HG02885 (cell line): ENCODE results near the gene PCDHGA7.
"Not testable (repeated sequence)": the region's sequence is repeated elsewhere in the genome, so short reads cannot be mapped to it uniquely, and the experiment has no call there.

Experiments
- ATAC-seq: cut with Tn5 transposase; IDR thresholded peaks from one replicate; pipeline ENCODE4 v1.9.1; 2021; ENCODE audit warnings: mild to moderate bottlenecking; ENCODE audit not compliant: unreplicated experiment, poor library complexity

PCDHGA7 gene

DNA sequence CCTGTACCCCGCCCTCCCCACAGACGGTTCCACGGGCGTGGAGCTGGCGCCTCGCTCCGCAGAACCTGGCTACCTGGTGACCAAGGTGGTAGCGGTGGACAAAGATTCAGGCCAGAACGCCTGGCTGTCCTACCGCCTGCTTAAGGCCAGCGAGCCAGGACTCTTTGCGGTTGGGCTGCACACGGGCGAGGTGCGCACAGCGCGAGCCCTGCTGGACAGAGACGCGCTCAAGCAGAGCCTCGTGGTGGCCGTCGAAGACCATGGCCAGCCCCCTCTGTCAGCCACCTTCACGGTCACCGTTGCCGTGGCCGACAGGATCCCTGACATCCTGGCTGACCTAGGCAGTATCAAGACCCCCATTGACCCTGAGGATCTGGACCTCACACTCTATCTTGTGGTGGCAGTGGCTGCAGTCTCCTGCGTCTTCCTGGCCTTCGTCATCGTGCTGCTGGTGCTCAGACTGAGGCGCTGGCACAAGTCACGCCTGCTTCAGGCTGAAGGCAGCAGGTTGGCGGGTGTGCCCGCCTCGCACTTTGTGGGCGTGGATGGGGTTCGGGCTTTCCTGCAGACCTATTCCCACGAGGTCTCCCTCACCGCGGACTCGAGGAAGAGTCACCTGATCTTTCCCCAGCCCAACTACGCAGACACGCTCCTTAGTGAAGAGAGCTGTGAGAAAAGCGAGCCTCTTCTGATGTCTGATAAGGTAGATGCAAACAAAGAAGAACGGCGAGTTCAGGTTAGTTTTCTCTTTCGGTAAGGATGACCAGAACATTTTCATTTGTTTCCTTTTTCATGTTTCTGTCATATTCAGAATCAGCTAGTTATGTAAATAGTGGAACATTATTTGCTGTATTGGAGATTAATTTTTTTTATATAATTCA, 16.3 kb upstream of the PCDHGA7 start:
- ATAC-seq = no peak

DNA sequence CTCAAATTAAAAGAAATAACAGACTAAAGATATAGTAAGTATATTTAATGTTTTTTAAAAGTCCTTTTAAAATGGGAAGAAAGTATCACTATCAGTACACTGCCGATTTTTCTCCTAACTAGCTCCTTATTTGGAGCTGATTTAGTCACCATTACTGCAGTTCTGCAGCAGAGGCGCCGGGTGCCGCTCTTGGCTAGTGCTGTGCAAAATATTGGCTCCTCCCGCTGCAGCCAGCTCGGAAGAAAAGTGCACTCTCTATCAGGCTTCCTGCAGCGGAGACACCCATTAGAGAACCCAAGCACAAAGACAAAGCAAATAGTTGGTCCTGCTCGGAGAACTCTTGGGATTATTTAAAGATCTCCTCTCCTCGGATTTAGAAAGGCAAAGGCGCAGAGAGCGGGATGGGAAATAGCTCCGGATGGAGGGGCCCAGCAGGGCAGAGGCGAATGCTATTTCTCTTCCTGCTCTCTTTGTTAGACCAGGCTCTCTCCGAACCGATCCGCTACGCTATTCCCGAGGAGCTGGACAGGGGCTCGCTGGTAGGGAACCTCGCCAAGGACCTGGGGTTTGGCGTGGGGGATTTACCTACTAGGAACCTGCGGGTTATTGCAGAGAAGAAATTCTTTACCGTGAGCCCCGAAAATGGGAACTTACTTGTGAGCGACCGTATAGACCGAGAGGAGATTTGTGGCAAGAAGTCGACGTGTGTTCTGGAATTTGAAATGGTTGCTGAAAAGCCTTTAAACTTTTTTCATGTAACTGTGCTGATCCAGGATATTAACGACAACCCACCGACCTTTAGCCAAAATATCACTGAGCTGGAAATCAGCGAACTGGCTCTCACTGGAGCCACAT, 12.3 kb upstream of the PCDHGA7 start, which contains the start of gene PCDHGB3:
Gene PCDHGB3, plus strand, starts transcription at position 249 of the 855 bp plus-strand sequence. Its CDS starts 153 bp downstream, at position 402.
- peak; percentile 97 for ATAC-seq

DNA sequence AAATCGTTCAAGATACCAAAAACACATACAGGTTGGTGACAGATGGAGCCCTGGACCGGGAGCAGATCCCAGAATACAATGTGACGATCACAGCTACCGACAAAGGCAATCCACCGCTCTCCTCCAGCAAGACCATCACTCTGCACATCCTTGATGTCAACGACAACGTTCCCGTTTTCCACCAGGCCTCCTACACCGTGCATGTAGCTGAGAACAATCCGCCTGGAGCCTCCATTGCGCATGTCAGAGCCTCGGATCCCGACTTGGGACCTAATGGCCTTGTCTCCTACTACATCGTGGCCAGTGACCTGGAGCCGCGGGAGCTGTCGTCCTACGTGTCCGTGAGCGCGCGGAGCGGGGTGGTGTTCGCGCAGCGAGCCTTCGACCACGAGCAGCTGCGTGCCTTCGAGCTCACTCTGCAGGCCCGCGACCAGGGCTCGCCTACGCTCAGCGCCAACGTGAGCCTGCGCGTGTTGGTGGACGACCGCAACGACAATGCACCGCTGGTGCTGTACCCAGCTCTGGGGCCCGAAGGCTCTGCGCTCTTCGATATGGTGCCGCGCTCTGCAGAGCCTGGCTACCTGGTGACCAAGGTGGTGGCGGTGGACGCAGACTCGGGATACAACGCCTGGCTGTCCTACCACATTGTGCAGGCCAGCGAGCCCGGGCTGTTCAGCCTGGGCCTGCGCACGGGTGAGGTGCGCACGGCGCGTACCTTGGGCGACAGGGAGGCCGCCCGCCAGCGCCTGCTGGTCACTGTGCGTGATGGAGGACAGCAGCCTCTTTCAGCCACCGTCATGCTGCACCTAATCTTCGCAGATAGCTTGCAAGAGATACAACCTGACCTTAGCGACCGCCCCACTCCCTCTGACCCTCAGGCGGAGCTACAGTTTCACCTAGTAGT, 10.7 kb upstream of the PCDHGA7 start:
- no peak for ATAC-seq

DNA sequence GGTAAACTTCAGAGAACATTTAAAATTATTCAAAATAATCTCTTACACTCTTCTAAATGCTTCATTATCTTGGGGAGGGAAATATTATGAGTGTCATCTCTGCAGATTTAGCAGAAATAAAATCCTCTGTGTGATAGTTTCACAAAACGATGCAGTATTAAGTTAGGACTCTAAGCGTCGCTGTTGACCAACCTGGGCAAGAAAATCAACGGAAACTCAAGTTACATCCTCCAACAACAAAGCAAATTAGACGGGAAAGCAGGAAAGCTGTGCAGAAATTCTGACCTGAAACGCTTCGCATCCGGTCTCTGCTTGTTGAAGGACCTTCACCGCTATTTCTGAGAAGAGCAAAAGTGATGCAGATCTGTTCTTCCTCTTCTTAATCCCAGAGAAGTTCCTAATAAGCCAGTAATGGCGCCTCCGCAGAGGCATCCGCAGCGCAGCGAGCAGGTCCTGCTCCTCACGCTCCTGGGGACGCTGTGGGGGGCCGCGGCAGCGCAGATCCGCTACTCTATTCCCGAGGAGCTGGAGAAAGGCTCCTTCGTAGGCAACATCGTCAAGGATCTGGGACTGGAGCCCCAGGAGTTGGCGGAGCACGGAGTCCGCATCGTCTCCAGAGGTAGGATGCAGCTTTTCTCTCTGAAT, 8.7 kb upstream of the PCDHGA7 start, which contains the start of gene PCDHGA6:
Gene PCDHGA6, plus strand, starts transcription at position 219 of the 645 bp plus-strand sequence. Its CDS starts 193 bp downstream, at position 412.
- ATAC-seq = no peak

DNA sequence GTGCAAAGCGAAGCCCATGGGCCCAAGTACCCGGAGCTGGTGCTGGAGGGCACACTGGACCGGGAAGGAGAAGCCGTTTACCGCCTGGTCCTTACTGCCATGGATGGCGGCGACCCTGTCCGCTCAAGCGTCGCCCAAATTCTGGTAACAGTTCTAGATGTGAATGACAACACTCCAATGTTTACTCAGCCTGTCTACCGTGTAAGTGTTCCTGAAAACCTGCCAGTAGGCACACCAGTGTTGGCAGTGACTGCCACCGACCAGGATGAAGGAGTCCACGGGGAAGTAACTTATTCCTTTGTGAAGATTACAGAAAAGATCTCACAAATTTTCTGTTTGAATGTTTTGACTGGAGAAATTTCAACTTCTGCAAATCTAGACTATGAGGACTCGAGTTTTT, 7.9 kb upstream of the PCDHGA7 start:
- no peak for ATAC-seq

DNA sequence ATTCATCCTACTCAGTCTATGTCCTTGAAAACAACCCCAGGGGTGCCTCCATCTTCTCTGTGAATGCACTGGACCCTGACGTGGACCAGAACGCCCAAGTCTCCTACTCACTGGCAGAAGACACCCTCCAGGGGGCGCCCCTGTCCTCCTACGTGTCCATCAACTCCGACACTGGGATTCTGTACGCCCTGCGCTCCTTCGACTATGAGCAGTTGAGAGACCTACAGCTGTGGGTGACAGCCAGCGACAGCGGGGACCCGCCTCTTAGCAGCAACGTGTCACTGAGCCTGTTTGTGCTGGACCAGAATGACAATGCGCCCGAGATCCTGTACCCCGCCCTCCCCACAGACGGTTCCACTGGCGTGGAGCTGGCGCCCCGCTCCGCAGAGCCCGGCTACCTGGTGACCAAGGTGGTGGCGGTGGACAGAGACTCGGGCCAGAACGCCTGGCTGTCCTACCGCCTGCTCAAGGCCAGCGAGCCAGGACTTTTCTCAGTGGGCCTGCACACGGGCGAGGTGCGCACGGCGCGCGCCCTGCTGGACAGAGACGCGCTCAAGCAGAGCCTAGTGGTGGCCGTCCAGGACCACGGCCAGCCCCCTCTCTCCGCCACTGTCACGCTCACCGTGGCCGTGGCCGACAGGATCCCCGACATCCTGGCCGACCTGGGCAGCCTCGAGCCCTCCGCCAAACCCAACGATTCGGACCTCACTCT, 6.9 kb upstream of the PCDHGA7 start:
- not testable (repeated sequence) for ATAC-seq

DNA sequence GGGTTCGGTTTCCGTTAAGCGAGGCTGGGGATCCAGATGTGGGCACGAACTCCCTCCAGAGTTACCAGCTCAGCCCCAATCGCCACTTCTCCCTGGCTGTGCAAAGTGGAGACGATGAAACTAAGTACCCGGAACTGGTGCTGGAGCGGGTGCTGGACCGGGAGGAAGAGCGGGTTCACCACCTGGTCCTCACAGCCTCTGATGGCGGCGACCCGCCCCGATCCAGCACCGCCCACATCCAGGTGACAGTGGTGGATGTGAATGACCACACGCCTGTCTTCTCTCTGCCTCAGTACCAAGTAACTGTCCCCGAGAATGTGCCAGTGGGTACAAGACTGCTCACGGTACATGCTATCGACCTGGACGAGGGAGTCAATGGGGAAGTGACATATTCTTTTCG, 803 bp downstream of the PCDHGA7 start:
- ATAC-seq = no peak

DNA sequence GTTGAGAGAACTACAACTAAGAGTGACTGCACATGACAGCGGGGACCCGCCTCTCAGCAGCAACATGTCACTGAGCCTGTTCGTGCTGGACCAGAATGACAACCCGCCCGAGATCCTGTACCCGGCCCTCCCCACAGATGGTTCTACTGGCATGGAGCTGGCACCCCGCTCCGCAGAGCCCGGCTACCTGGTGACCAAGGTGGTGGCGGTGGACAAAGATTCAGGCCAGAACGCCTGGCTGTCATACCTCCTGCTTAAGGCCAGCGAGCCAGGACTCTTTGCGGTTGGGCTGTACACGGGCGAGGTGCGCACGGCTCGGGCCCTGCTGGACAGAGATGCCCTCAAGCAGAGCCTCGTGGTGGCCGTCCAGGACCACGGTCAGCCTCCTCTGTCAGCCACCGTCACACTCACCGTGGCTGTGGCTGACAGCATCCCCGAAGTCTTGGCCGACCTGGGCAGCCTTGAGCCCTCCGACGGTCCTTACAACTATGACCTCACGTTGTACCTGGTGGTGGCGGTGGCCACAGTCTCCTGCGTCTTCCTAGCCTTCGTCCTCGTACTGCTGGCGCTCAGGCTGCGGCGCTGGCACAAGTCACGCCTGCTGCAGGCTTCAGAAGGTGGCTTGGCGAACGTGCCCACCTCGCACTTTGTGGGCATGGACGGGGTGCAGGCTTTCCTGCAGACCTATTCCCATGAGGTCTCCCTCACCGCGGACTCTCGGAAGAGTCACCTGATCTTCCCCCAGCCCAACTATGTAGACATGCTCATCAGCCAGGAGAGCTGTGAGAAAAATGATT, 2.1 kb downstream of the PCDHGA7 start:
- no peak for ATAC-seq

DNA sequence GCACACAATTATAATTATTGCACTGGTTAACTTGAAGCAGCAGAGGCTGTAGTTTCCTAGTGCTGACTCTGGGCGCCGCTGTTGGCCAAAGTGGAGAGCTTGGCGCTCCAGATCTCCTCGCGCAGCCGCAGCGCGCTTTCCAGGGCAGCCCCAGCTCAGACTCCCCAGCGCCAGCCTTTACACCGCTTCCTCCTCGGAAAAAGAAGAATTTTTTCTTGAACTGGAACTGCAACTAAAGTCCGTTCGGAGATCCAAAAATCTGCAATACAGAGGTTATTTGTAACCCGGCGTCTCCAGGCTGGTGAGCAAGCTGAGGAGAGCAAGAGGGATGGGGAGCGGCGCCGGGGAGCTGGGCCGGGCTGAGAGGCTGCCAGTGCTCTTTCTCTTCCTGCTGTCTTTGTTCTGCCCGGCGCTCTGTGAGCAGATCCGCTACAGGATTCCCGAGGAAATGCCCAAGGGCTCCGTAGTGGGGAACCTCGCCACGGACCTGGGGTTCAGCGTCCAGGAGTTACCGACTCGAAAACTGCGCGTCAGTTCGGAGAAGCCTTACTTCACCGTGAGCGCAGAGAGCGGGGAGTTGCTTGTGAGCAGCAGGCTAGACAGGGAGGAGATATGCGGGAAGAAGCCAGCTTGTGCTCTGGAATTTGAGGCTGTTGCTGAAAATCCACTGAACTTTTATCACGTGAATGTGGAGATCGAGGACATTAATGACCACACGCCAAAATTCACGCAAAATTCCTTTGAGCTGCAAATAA, 5.2 kb downstream of the PCDHGA7 start, which contains the start of gene PCDHGB4:
Gene PCDHGB4, plus strand, starts transcription at position 142 of the 755 bp plus-strand sequence. Its CDS starts 187 bp downstream, at position 329.
- ATAC-seq = peak; percentile 79

DNA sequence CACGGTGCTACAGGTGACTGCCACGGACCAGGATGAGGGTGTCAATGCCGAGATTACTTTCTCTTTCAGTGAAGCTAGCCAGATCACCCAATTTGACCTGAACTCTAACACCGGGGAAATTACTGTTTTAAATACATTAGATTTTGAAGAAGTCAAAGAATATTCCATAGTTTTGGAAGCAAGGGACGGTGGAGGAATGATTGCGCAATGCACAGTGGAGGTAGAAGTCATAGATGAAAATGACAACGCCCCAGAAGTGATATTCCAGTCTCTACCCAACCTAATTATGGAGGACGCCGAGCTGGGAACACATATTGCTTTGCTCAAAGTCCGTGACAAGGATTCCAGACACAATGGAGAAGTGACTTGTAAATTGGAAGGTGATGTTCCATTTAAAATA, 6.1 kb downstream of the PCDHGA7 start:
- ATAC-seq = no peak

DNA sequence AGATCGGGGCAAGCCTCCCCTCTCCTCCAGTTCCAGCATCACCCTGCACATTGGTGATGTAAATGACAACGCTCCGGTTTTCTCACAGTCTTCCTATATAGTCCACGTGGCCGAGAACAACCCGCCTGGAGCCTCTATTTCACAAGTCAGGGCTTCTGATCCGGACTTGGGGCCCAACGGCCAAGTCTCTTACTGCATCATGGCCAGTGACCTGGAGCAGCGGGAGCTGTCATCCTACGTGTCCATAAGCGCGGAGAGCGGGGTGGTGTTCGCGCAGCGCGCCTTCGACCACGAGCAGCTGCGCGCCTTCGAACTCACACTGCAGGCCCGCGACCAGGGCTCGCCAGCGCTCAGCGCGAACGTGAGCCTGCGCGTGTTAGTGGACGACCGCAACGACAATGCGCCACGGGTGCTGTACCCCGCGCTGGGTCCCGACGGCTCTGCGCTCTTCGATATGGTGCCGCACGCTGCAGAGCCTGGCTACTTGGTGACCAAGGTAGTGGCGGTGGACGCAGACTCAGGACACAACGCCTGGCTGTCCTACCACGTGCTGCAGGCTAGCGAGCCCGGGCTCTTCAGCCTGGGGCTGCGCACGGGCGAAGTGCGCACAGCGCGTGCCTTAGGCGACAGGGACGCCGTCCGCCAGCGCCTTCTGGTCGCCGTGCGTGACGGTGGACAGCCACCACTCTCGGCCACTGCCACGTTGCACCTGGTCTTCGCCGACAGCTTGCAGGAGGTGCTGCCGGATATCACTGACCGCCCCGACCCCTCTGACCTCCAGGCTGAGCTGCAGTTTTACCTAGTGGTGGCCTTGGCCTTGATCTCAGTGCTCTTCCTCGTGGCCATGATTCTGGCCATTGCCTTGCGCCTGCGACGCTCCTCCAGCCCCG, 6.9 kb downstream of the PCDHGA7 start:
- no peak for ATAC-seq

DNA sequence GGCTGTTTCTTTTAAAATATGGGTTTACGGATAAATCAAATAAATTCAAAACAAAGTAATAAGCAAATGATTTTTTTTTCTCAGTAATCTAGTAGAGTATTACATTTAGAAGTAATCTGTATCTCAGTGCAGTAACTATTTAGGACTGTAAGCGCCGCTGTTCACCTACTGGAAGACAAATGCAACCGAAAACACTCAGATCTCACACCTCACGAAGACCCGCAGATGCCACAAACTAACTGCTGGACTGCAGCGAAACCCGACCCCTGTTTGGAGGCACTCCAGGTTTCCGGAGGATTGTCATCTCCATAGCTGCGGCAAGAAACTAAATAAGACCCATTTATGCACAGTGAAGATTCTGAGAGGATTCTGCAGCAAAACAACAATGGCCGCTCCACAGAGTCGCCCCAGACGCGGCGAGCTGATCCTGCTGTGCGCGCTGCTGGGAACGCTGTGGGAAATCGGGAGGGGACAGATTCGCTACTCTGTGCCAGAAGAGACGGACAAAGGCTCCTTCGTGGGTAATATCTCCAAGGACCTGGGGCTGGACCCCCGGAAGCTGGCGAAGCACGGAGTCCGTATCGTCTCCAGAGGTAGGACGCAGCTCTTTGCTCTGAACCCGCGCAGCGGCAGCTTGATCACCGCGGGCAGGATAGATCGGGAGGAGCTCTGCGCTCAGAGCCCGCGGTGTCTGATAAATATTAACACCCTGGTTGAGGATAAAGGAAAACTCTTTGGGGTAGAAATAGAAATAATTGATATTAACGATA, 10.1 kb downstream of the PCDHGA7 start, which contains the start of gene PCDHGA8:
Gene PCDHGA8, plus strand, starts transcription at position 205 of the 770 bp plus-strand sequence. Its CDS starts 181 bp downstream, at position 386.
- no peak for ATAC-seq

DNA sequence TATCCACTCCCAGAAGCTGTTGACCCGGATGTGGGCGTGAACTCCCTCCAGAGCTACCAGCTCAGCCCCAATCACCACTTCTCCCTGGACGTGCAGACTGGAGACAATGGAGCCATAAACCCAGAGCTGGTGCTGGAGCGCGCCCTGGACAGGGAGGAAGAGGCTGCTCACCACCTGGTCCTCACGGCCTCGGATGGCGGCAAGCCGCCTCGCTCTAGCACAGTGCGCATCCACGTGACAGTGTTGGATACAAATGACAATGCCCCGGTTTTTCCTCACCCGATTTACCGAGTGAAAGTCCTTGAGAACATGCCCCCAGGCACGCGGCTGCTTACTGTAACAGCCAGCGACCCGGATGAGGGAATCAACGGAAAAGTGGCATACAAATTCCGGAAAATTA, 10.7 kb downstream of the PCDHGA7 start:
- no peak for ATAC-seq

DNA sequence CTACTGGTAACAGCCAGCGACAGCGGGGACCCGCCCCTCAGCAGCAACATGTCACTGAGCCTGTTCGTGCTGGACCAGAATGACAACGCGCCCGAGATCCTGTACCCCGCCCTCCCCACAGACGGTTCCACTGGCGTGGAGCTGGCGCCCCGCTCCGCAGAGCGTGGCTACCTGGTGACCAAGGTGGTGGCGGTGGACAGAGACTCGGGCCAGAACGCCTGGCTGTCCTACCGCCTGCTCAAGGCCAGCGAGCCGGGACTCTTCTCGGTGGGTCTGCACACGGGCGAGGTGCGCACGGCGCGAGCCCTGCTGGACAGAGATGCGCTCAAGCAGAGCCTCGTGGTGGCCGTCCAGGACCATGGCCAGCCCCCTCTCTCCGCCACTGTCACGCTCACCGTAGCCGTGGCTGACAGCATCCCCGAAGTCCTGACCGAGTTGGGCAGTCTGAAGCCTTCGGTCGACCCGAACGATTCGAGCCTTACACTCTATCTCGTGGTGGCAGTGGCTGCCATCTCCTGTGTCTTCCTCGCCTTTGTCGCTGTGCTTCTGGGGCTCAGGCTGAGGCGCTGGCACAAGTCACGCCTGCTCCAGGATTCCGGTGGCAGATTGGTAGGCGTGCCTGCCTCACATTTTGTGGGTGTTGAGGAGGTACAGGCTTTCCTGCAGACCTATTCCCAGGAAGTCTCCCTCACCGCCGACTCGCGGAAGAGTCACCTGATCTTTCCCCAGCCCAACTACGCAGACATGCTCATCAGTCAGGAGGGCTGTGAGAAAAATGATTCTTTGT, 12.1 kb downstream of the PCDHGA7 start:
- not testable (repeated sequence) for ATAC-seq
